WERI-Rb-1 (cell line): ENCODE results near the gene HMGCS1.

ENCODE experiments used
- DNase-seq: peaks from one replicate; pipeline ENCODE4 v3.0.0-alpha.2; 2020
- H3K27ac ChIP-seq: fragments of 250-450 bp; sonication (Bioruptor Pico); 2 replicates; pipeline ENCODE4 v1.5.1; 2020; ENCODE audit warnings: mild to moderate bottlenecking, moderate library complexity
- H3K27me3 ChIP-seq: fragments of 250-450 bp; sonication (Bioruptor Pico); 2 replicates; pipeline ENCODE4 v1.5.1; 2021; ENCODE audit warnings: mild to moderate bottlenecking, low read depth, moderate library complexity; ENCODE audit not compliant: insufficient read depth, severe bottlenecking
- H3K36me3 ChIP-seq: fragments of 250-450 bp; sonication (Bioruptor Pico); 2 replicates; pipeline ENCODE4 v1.5.1; 2020; ENCODE audit warnings: mild to moderate bottlenecking, moderate library complexity
- H3K4me3 ChIP-seq: 2 replicates; pipeline ENCODE4 v1.5.1; 2011; ENCODE audit warnings: low read depth, mild to moderate bottlenecking, control low read depth, low read length
- H3K9me3 ChIP-seq: fragments of 250-450 bp; sonication (Bioruptor Pico); 2 replicates; pipeline ENCODE4 v1.5.1; 2021; ENCODE audit warnings: mild to moderate bottlenecking, moderate library complexity; ENCODE audit not compliant: severe bottlenecking
- TF ChIP-seq, protein P1 (sequence below): IDR thresholded peaks from 2 replicates; pipeline ENCODE4 v1.5.1; 2011; ENCODE audit warnings: low read depth, mild to moderate bottlenecking, control low read depth, inconsistent platforms, low read length

Gene HMGCS1

GRCh38 chr5:43316421-43316820 lies 3.2 kb upstream of the HMGCS1 start:
- no peaks in the 10 kb centered on the region for H3K9me3 ChIP-seq
- H3K36me3 ChIP-seq: no peaks in the 10 kb centered on the region; the same call in 1 of the 2 replicates
- no peak overlapping the region for H3K27ac ChIP-seq
- H3K4me3 ChIP-seq: no peak overlapping the region
- no peak for DNase-seq
- H3K27me3 ChIP-seq: no peaks in the 10 kb centered on the region
- TF ChIP-seq, protein P1, sequence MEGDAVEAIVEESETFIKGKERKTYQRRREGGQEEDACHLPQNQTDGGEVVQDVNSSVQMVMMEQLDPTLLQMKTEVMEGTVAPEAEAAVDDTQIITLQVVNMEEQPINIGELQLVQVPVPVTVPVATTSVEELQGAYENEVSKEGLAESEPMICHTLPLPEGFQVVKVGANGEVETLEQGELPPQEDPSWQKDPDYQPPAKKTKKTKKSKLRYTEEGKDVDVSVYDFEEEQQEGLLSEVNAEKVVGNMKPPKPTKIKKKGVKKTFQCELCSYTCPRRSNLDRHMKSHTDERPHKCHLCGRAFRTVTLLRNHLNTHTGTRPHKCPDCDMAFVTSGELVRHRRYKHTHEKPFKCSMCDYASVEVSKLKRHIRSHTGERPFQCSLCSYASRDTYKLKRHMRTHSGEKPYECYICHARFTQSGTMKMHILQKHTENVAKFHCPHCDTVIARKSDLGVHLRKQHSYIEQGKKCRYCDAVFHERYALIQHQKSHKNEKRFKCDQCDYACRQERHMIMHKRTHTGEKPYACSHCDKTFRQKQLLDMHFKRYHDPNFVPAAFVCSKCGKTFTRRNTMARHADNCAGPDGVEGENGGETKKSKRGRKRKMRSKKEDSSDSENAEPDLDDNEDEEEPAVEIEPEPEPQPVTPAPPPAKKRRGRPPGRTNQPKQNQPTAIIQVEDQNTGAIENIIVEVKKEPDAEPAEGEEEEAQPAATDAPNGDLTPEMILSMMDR: no peak

GRCh38 chr5:43315682-43316081 lies 2.5 kb upstream of the HMGCS1 start:
- Histone ChIP-seq H3K9me3 (no peaks in the 10 kb centered on the region), H3K36me3 (peaks cover 1% of the 10 kb centered on the region), H3K27me3 (no peaks in the 10 kb centered on the region), H3K4me3 (no peak overlapping the region), H3K27ac (no peak overlapping the region)
- TF ChIP-seq, protein P1: no peak
- no peak for DNase-seq

- Histone ChIP-seq H3K36me3 (peaks cover 3% of the 10 kb centered on the region), H3K4me3 (no peak overlapping the region), H3K27ac (no peak overlapping the region), H3K9me3 (no peaks in the 10 kb centered on the region), H3K27me3 (no peaks in the 10 kb centered on the region)
- TF ChIP-seq, protein P1: no peak
- no peak for DNase-seq
Observed at GRCh38 chr5:43315263-43315662, 2.1 kb upstream of the HMGCS1 start.

- Histone ChIP-seq H3K9me3 (no peaks in the 10 kb centered on the region), H3K27me3 (no peaks in the 10 kb centered on the region)
Observed at GRCh38 chr5:43314724-43315123, 1.5 kb upstream of the HMGCS1 start.

GRCh38 chr5:43313854-43314457 lies 744 bp upstream of the HMGCS1 start:
- Histone ChIP-seq H3K27me3 (no peaks in the 10 kb centered on the region), H3K36me3 (peaks cover 3% of the 10 kb centered on the region), H3K9me3 (no peaks in the 10 kb centered on the region), H3K4me3 (peak overlapping the region; percentile 97), H3K27ac (peak overlapping the region; percentile 40; the same call in 1 of the 2 replicates)
- no peak for DNase-seq
- TF ChIP-seq, protein P1: no peak

More at GRCh38 chr5:43314724-43315123, 1.5 kb upstream of the HMGCS1 start:
- H3K27ac ChIP-seq: no peak overlapping the region
- H3K4me3 ChIP-seq: no peak overlapping the region
- peaks cover 3% of the 10 kb centered on the region for H3K36me3 ChIP-seq
- DNase-seq: no peak
- TF ChIP-seq, protein P1: no peak

- H3K36me3 ChIP-seq: peaks cover 3% of the 10 kb centered on the region
- peak overlapping the region; percentile 97 for H3K4me3 ChIP-seq
- TF ChIP-seq, protein P1: no peak
- no peaks in the 10 kb centered on the region for H3K9me3 ChIP-seq
- peak overlapping the region; percentile 73 for H3K27ac ChIP-seq
- no peak for DNase-seq
- H3K27me3 ChIP-seq: no peaks in the 10 kb centered on the region
Observed at GRCh38 chr5:43312699-43313034, 545 bp downstream of the HMGCS1 start.
